Tibial artery (tissue), 4 donors: ENCODE results near the gene XNDC1N.

Experiments used
- DNase-seq, 2 donors: peaks; one replicate each; pipeline ENCODE4 v3.0.0-alpha.2; 2019
- H3K27ac ChIP-seq, 2 donors: fragments of 200-600 bp; sonication (generic) in 1 of 2; 1 replicate in 1 of 2; 2 replicates in 1 of 2; pipeline ENCODE4 v1.5.1; 2018 to 2019; ENCODE audit warnings: mild to moderate bottlenecking in 1 of 2
- H3K27me3 ChIP-seq, 2 donors: fragments of 200-600 bp; sonication (generic) in 1 of 2; one replicate each; pipeline versions ENCODE4 v1.5.1 to v1.6.0; 2016 to 2019
- H3K36me3 ChIP-seq, 3 donors: fragments of 200-600 bp; sonication (generic) in 2 of 3; one replicate each; pipeline ENCODE4 v1.5.1; 2016 to 2019; ENCODE audit warnings: mild to moderate bottlenecking in 2 of 3
- H3K4me1 ChIP-seq, 4 donors: fragments of 200-600 bp; sonication (generic) in 2 of 4; 1 replicate in 3 of 4; 2 replicates in 1 of 4; pipeline ENCODE4 v1.5.1; 2016 to 2019
- H3K4me3 ChIP-seq, 2 donors: fragments of 200-600 bp; sonication (generic) in 1 of 2; 1 replicate in 1 of 2; 2 replicates in 1 of 2; pipeline ENCODE4 v1.5.1; 2018 to 2019; ENCODE audit warnings: mild to moderate bottlenecking in 2 of 2
- H3K9me3 ChIP-seq, 3 donors: fragments of 200-600 bp; sonication (generic) in 1 of 3; one replicate each; pipeline ENCODE4 v1.5.1; 2016 to 2019
- intact Hi-C: fragments of 100-400 bp; cut with DNase I; formaldehyde crosslinking; loops from one replicate; pipeline ENCODE4 v1.15.0; 2023; ENCODE audit warnings: low total_unique reads
- TF ChIP-seq, protein P1 (sequence below), 2 experiments: fragments of 200-600 bp in 1 of 2; fragments of 450-650 bp in 1 of 2; IDR thresholded peaks; one replicate each; pipeline ENCODE4 v1.5.1; 2017 to 2019; ENCODE audit warnings: antibody characterized with exemption in 2 of 2, mild to moderate bottlenecking in 1 of 2, moderate library complexity in 1 of 2

The XNDC1N gene

GRCh38 chr11:71949034-71949433 lies 20.6 kb upstream of the XNDC1N start:
- intact Hi-C loops: no loop called here
- H3K36me3 ChIP-seq: no peaks in the 10 kb centered on the region
- H3K9me3 ChIP-seq: no peaks in the 10 kb centered on the region
- TF ChIP-seq, protein P1, sequence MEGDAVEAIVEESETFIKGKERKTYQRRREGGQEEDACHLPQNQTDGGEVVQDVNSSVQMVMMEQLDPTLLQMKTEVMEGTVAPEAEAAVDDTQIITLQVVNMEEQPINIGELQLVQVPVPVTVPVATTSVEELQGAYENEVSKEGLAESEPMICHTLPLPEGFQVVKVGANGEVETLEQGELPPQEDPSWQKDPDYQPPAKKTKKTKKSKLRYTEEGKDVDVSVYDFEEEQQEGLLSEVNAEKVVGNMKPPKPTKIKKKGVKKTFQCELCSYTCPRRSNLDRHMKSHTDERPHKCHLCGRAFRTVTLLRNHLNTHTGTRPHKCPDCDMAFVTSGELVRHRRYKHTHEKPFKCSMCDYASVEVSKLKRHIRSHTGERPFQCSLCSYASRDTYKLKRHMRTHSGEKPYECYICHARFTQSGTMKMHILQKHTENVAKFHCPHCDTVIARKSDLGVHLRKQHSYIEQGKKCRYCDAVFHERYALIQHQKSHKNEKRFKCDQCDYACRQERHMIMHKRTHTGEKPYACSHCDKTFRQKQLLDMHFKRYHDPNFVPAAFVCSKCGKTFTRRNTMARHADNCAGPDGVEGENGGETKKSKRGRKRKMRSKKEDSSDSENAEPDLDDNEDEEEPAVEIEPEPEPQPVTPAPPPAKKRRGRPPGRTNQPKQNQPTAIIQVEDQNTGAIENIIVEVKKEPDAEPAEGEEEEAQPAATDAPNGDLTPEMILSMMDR (IDR thresholded peaks at IDR 0.05): no peak
- H3K4me1 ChIP-seq: peaks cover 0 to 48% (median 24%) of the 10 kb centered on the region in 4 donors
- DNase-seq: no peak
- no peak overlapping the region for H3K4me3 ChIP-seq
- no peak overlapping the region for H3K27ac ChIP-seq
- no peaks in the 10 kb centered on the region for H3K27me3 ChIP-seq

GRCh38 chr11:71948314-71949027 lies 20.1 kb upstream of the XNDC1N start:
- intact Hi-C loops: no loop called here
- DNase-seq: no peak
- no peak overlapping the region for H3K27ac ChIP-seq

GRCh38 chr11:71947498-71947897 lies 19.1 kb upstream of the XNDC1N start:
- DNase-seq: no peak
- Histone ChIP-seq H3K4me1 (peaks cover 0 to 60% (median 24%) of the 10 kb centered on the region in 4 donors), H3K4me3 (no peak overlapping the region), H3K27ac (no peak overlapping the region), H3K36me3 (no peaks in the 10 kb centered on the region), H3K9me3 (no peaks in the 10 kb centered on the region), H3K27me3 (no peaks in the 10 kb centered on the region)
- intact Hi-C loops: no loop called here
- TF ChIP-seq, protein P1 (IDR thresholded peaks at IDR 0.05): no peak

More at GRCh38 chr11:71948314-71949027, 20.1 kb upstream of the XNDC1N start:
- H3K36me3 ChIP-seq: no peaks in the 10 kb centered on the region
- no peak overlapping the region for H3K4me3 ChIP-seq
- H3K27me3 ChIP-seq: no peaks in the 10 kb centered on the region
- TF ChIP-seq, protein P1 (IDR thresholded peaks at IDR 0.05): no peak
- peaks cover 0 to 53% (median 24%) of the 10 kb centered on the region in 4 donors for H3K4me1 ChIP-seq
- H3K9me3 ChIP-seq: no peaks in the 10 kb centered on the region

DNA sequence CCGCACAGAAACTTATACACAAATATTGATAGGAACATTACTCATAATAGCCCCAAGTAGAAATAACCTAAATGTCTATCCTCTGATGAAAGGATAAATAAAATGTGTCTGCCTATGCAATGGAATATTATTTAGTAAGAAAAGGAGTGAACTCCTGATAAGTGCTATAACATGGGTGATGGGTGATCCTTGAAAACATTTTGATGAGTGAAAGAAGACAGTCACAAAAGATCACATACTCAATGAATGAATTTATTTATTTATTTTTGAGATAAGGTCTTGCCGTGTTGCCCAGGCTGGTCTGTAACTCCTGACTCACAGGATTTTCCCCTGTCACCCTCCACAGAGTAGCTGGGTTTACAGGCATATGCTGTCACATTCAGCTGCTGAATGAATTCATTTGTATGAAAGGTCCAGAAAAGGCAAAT lies 17.8 kb upstream of the XNDC1N start:
- DNase-seq: no peak
- H3K36me3 ChIP-seq: no peaks in the 10 kb centered on the region
- TF ChIP-seq, protein P1 (IDR thresholded peaks at IDR 0.05): no peak
- H3K27ac ChIP-seq: no peak overlapping the region
- no peak overlapping the region for H3K4me3 ChIP-seq
- no peaks in the 10 kb centered on the region for H3K27me3 ChIP-seq
- intact Hi-C loops: no loop called here
- H3K9me3 ChIP-seq: no peaks in the 10 kb centered on the region
- H3K4me1 ChIP-seq: peaks cover 0 to 70% (median 24%) of the 10 kb centered on the region in 4 donors

DNA sequence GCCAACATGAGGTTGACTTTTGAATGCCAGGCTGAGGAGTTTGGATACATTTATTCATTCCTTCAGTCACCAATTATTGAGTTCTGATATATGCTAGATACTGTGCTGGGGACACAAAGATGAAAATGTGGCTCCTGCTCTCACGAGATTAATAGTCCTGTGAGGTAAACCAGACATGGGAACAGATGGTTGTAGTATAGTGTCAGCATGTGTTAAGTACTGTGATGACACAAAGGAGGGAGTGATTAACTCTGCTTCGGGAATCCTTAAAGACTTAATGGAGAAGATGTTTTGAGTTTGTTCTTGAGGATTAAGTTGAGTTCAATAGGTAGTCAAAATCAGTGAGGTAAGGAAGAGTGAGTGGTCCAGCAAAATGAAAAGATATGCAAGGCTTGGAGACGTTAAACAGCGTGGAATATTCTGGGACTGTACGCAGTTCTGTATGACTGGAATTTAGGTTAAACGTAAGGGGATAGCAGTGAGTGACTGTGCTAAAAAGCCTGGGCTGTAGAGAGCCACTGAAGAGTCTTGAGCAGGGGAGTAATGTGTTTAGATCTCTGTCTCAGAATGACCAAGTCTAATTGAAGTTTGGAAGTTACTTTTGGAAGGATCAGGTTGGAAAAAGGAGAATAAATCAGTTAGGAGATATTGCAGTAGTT lies 12.3 kb upstream of the XNDC1N start:
- Histone ChIP-seq H3K4me3 (no peak overlapping the region), H3K27ac (no peak overlapping the region), H3K27me3 (no peaks in the 10 kb centered on the region), H3K36me3 (no peaks in the 10 kb centered on the region), H3K4me1 (peaks cover 0 to 86% (median 29%) of the 10 kb centered on the region in 4 donors), H3K9me3 (no peaks in the 10 kb centered on the region)
- DNase-seq: no peak
- TF ChIP-seq, protein P1 (IDR thresholded peaks at IDR 0.05): no peak
- intact Hi-C loops: no loop called here
